Measurements from ENCODE around the gene TCEAL6. TPM values are rescaled to one million over a fixed set of nuclear protein-coding genes. Genes with fewer than 3 reads are reported as not detected.
A peak's percentile ranks its signal among the peaks of the same experiment; 100 is the strongest.
"Not testable (repeated sequence)": the region's sequence is repeated elsewhere in the genome, so short reads cannot be mapped to it uniquely, and the experiment has no call there.

The TCEAL6 gene
- total RNA-seq, 1 donor from 2014 or later = not detected

DNA sequence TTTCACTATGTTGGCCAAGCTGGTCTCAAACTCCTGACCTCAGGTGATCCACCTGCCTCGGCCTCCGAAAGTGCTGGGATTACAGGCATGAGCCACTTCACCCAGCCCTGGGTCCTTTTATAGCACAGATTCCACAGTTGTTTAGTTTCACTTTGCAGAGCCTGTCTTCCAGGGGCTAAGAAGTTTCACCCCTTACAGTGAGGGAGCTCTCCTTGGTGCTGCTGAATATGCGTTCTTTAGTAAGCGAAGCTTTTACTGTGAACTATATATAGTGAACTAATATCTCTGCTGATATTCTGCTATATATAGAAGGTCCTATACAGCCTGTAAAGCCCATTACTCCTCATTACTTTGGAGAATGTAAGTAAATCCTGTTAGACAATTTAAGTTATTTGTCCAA lies 4.2 kb downstream of the TCEAL6 start:
- no peaks in the 10 kb centered on the region for H3K4me1 ChIP-seq
- no peak overlapping the region for H3K4me3 ChIP-seq
- H3K9me3 ChIP-seq = no peaks in the 10 kb centered on the region
- ATAC-seq = no peak
- intact Hi-C loops (cut with DNase I) = no loop called here
- no peak for TF ChIP-seq CTCF (IDR thresholded peaks at IDR 0.05)
- H3K27me3 ChIP-seq = no peaks in the 10 kb centered on the region
- no peak overlapping the region for H3K27ac ChIP-seq
- H3K36me3 ChIP-seq = no peaks in the 10 kb centered on the region
- no peak for DNase-seq

DNA sequence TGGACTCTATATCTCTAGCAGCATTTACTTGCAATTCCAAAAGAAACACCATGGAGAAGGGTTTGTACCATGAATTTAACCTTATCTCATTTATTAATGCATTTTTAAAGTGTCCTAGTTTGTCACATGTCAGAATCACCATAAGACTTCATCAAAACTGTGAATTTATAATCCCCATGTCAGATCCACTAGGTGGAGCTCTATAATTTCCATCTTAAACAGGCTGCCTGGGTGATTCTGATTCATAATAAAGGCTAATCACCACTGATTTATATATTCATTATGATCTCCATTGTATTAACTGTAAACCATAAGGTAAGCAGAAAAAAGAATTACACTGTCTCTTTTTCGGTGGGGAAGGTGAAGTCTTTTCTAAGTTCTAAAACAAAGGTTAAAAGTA lies 12.8 kb downstream of the TCEAL6 start:
- Histone ChIP-seq H3K36me3 (no peaks in the 10 kb centered on the region), H3K27ac (no peak overlapping the region), H3K4me3 (no peak overlapping the region), H3K27me3 (no peaks in the 10 kb centered on the region), H3K4me1 (no peaks in the 10 kb centered on the region), H3K9me3 (no peaks in the 10 kb centered on the region)
- intact Hi-C loops (cut with DNase I) = no loop called here
- TF ChIP-seq CTCF (IDR thresholded peaks at IDR 0.05) = peak; percentile 30
- no peak for DNase-seq
- ATAC-seq = no peak

GRCh38 chrX:102126863-102127262 lies 15.4 kb downstream of the TCEAL6 start:
- no peaks in the 10 kb centered on the region for H3K27me3 ChIP-seq
- H3K36me3 ChIP-seq = no peaks in the 10 kb centered on the region
- no peak overlapping the region for H3K4me3 ChIP-seq
- H3K9me3 ChIP-seq = no peaks in the 10 kb centered on the region
- DNase-seq = no peak
- no peaks in the 10 kb centered on the region for H3K4me1 ChIP-seq
- no peak overlapping the region for H3K27ac ChIP-seq
- ATAC-seq = no peak
- TF ChIP-seq CTCF (IDR thresholded peaks at IDR 0.05) = no peak
- intact Hi-C loops (cut with DNase I) = no loop called here

GRCh38 chrX:102126080-102126818 lies 16.0 kb downstream of the TCEAL6 start:
- peak; percentile 20 for ATAC-seq
- H3K27ac ChIP-seq; H3K4me3 ChIP-seq; intact Hi-C loops (cut with DNase I); H3K4me1 ChIP-seq; H3K27me3 ChIP-seq; H3K9me3 ChIP-seq; DNase-seq; H3K36me3 ChIP-seq: not testable (repeated sequence)

GRCh38 chrX:102125436-102125835 lies 16.8 kb downstream of the TCEAL6 start, which contains the start of gene TCEAL2:
Gene TCEAL2 (plus strand): TSS chrX:102125679. CDS start chrX:102126831, 1,152 bp downstream.
- H3K9me3 ChIP-seq; H3K4me1 ChIP-seq; H3K27me3 ChIP-seq; H3K27ac ChIP-seq; H3K36me3 ChIP-seq; intact Hi-C loops (cut with DNase I): not testable (repeated sequence)
- DNase-seq (peak; percentile 68), ATAC-seq (peak; percentile 86)
- peak within 1 kb of the TSS; percentile 35 for H3K4me3 ChIP-seq

DNA sequence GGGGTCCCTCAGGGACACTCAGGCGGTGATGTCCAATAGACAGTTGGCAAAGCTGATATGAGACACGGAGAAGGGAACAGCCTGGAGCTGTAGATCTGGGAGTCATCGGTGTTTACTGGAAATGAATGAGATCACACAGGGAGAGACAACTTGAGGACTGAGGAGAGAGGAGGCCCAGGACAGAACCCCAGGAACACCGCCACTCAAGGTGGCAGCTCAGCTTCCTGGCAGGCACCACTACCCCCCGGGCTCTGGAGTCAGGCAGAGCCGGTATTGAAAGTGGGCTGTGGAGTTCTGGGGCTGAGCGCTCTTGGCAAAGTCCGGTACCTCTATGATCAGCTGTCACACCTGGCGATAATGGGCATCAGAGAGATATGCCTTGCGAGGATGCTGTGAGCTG lies 17.3 kb downstream of the TCEAL6 start:
- H3K27me3 ChIP-seq; H3K27ac ChIP-seq; H3K36me3 ChIP-seq; DNase-seq; H3K4me1 ChIP-seq; intact Hi-C loops (cut with DNase I); H3K9me3 ChIP-seq; ATAC-seq: not testable (repeated sequence)
- peak overlapping the region; percentile 35 for H3K4me3 ChIP-seq

GRCh38 chrX:102115748-102116147 lies 26.5 kb downstream of the TCEAL6 start:
- H3K27me3 ChIP-seq = no peaks in the 10 kb centered on the region
- no peaks in the 10 kb centered on the region for H3K9me3 ChIP-seq
- ATAC-seq (no peak), DNase-seq (no peak)
- no peaks in the 10 kb centered on the region for H3K36me3 ChIP-seq
- no peaks in the 10 kb centered on the region for H3K4me1 ChIP-seq
- TF ChIP-seq CTCF (IDR thresholded peaks at IDR 0.05) = no peak
- intact Hi-C loops (cut with DNase I) = no loop called here
- H3K4me3 ChIP-seq = no peak overlapping the region
- H3K27ac ChIP-seq = no peak overlapping the region

All from upper lobe of right lung (tissue), 1 donor.